ENCODE results near the gene ZMYM2.

- TF ChIP-seq POLR2A (IDR thresholded peaks at IDR 0.05; ENCODE audit: low read depth, low read length) (no peak), POLR2AphosphoS5 (IDR thresholded peaks at IDR 0.05; ENCODE audit: low read depth, low read length) (no peak), TAF1 (IDR thresholded peaks at IDR 0.05; ENCODE audit: borderline replicate concordance, low read depth, low read length) (no peak)
Measured at GRCh38 chr13:19910336-19911072, 48.0 kb upstream of the ZMYM2 start.

Data from GM12892 (cell line).